Measurements from ENCODE around the gene APOF. TPM values are rescaled to one million over a fixed set of nuclear protein-coding genes. Genes with fewer than 3 reads are reported as not detected.

The APOF gene
- total and polyA plus RNA-seq, 9 of the 15 experiments (the other 6 are each of a cell fraction or from before 2014, with no cell fraction given), result 0.09 to 0.15 (median 0.12) TPM; not detected in 5

DNA sequence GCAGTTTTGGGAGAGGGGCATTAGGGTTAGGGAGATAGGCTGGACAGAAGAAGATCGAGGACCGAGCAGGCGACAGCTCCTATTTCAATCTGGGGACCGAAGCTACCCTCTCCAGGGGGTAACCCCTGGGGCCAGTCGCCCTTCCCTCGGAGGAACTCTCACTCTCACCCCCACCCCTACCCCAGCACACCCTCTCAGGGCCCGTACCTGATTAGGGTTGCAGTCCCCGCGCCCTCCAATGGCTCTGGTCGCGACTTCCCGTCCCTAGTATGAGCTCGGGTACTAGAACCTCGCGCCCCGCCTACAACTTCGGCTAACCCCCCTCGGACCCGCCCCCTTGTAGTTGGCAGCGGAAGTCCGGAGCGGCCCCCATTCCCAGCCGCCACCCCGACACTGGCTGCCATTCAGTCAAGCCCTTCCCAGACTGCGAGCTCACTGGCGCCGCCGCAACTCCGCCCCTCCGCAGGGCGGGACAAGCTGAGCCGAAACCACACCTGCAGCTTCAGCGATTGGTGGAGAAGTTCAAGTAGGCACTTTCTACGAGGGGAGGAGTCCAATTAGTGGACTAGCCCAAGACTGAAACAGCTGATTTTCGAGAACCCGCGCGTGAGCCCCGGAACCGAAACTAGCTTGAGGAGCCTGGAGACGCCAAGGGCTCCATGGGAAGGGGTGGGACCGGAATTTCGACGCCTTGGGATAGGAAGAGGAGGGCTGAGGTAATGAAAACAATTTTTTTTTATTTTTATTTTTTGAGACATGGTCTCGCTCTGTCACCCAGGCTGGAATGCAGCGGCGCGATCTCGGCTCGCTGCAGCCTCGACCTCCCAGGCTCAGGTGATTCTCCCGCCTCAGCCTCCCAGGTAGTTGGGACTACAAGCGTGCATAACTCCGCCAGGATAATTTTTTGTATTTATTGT lies 2.5 kb downstream of the APOF start, which contains the start of gene STAT2 (continued):
- TF ChIP-seq, protein P1, sequence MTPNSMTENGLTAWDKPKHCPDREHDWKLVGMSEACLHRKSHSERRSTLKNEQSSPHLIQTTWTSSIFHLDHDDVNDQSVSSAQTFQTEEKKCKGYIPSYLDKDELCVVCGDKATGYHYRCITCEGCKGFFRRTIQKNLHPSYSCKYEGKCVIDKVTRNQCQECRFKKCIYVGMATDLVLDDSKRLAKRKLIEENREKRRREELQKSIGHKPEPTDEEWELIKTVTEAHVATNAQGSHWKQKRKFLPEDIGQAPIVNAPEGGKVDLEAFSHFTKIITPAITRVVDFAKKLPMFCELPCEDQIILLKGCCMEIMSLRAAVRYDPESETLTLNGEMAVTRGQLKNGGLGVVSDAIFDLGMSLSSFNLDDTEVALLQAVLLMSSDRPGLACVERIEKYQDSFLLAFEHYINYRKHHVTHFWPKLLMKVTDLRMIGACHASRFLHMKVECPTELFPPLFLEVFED (CRISPR knock-in tag; conservative IDR thresholded peaks at IDR 0.05), result no peak
- TF ChIP-seq ZKSCAN8 (CRISPR knock-in tag; IDR thresholded peaks at IDR 0.05) (no peak), GTF2A2 (tag; IDR thresholded peaks at IDR 0.05) (no peak), PYGO2 (tag; IDR thresholded peaks at IDR 0.05) (no peak), EZH2 (IDR thresholded peaks at IDR 0.05; ENCODE audit: borderline replicate concordance, low read depth, low read length) (no peak), BCL6 (CRISPR knock-in tag; IDR thresholded peaks at IDR 0.05) (no peak), FUS (optimal IDR thresholded peaks at IDR 0.05; ENCODE audit: low read depth, low read length) (no peak), ZNF583 (CRISPR knock-in tag; IDR thresholded peaks at IDR 0.05) (no peak), ZSCAN29 (IDR thresholded peaks at IDR 0.05) (no peak), ETS2 (tag; IDR thresholded peaks at IDR 0.05; ENCODE audit: borderline replicate concordance, poor library complexity, severe bottlenecking) (no peak), GATAD2A (IDR thresholded peaks at IDR 0.05) (no peak), RBM22 (IDR thresholded peaks at IDR 0.05; ENCODE audit: low read depth, low read length, poor library complexity, severe bottlenecking) (no peak), CC2D1A (IDR thresholded peaks at IDR 0.05) (peak; percentile 92; the same call in 1 of the 2 replicates), ZNF644 (tag; IDR thresholded peaks at IDR 0.05; ENCODE audit: low read depth) (no peak), BRD4 (IDR thresholded peaks at IDR 0.05) (no peak), ADNP (tag; IDR thresholded peaks at IDR 0.05) (no peak), POU5F1 (IDR thresholded peaks at IDR 0.05; ENCODE audit: borderline replicate concordance, low read depth, low read length, partially characterized antibody) (no peak), ZFX (CRISPR knock-in tag; IDR thresholded peaks at IDR 0.05) (peak; percentile 44; the same call in 1 of the 2 replicates), SIRT6 (IDR thresholded peaks at IDR 0.05; ENCODE audit: low read depth, low read length) (no peak)
- TF ChIP-seq, protein P2, sequence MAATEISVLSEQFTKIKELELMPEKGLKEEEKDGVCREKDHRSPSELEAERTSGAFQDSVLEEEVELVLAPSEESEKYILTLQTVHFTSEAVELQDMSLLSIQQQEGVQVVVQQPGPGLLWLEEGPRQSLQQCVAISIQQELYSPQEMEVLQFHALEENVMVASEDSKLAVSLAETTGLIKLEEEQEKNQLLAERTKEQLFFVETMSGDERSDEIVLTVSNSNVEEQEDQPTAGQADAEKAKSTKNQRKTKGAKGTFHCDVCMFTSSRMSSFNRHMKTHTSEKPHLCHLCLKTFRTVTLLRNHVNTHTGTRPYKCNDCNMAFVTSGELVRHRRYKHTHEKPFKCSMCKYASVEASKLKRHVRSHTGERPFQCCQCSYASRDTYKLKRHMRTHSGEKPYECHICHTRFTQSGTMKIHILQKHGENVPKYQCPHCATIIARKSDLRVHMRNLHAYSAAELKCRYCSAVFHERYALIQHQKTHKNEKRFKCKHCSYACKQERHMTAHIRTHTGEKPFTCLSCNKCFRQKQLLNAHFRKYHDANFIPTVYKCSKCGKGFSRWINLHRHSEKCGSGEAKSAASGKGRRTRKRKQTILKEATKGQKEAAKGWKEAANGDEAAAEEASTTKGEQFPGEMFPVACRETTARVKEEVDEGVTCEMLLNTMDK (IDR thresholded peaks at IDR 0.05; ENCODE audit: borderline replicate concordance, insufficient read depth, low read depth, low read length, poor library complexity, severe bottlenecking), result no peak
- TF ChIP-seq, protein P3, sequence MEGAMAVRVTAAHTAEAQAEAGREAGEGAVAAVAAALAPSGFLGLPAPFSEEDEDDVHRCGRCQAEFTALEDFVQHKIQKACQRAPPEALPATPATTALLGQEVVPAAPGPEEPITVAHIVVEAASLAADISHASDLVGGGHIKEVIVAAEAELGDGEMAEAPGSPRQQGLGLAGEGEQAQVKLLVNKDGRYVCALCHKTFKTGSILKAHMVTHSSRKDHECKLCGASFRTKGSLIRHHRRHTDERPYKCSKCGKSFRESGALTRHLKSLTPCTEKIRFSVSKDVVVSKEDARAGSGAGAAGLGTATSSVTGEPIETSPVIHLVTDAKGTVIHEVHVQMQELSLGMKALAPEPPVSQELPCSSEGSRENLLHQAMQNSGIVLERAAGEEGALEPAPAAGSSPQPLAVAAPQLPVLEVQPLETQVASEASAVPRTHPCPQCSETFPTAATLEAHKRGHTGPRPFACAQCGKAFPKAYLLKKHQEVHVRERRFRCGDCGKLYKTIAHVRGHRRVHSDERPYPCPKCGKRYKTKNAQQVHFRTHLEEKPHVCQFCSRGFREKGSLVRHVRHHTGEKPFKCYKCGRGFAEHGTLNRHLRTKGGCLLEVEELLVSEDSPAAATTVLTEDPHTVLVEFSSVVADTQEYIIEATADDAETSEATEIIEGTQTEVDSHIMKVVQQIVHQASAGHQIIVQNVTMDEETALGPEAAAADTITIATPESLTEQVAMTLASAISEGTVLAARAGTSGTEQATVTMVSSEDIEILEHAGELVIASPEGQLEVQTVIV (CRISPR knock-in tag; IDR thresholded peaks at IDR 0.05; ENCODE audit: borderline replicate concordance), result no peak
- TF ChIP-seq, protein P4, sequence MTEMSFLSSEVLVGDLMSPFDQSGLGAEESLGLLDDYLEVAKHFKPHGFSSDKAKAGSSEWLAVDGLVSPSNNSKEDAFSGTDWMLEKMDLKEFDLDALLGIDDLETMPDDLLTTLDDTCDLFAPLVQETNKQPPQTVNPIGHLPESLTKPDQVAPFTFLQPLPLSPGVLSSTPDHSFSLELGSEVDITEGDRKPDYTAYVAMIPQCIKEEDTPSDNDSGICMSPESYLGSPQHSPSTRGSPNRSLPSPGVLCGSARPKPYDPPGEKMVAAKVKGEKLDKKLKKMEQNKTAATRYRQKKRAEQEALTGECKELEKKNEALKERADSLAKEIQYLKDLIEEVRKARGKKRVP (CRISPR knock-in tag; IDR thresholded peaks at IDR 0.05), result no peak

All from K562 (cell line).